ENCODE results near the gene TUBB6.

The TUBB6 gene

DNA sequence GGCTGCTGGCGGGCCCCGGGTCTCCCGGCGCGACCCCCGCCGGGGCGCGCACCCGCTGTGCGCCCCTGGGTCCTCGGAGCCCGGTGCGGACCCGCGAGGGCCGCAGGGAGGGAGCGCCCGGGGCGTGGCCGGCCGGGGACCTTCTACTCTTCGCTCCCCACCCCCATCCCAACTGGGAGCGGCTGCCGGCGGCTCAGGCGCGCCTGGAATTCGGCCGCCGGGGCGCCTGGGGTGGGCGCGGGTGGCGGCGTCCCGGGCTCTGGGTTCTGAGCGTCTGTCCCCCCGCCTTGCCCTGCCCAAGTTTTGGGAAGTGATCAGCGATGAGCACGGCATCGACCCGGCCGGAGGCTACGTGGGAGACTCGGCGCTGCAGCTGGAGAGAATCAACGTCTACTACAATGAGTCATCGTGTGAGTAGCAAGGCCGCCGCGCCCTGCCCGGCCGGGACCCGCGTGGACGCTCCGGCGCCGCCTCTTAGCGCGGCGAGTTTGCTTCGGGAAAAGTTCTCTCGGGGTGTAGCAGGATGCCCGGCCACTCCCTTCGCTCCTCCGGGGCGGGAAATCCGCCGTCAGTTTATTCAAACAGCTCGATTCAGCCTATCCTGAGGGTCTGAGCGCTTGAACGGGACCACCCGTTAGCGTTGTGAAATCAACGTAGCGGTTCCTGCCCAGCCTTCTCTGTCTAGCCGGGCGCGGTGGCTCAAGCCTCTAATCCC lies 502 bp downstream of the TUBB6 start:
- TF ChIP-seq FOXK2 (IDR thresholded peaks at IDR 0.05) (no peak), FOXM1 (IDR thresholded peaks at IDR 0.05; ENCODE audit: borderline replicate concordance) (no peak), NFRKB (IDR thresholded peaks at IDR 0.05) (no peak), ARNT (IDR thresholded peaks at IDR 0.05) (no peak), ELF4 (IDR thresholded peaks at IDR 0.05) (no peak), SUZ12 (IDR thresholded peaks at IDR 0.05) (no peak), LEF1 (IDR thresholded peaks at IDR 0.05; ENCODE audit: borderline replicate concordance) (no peak; the same call in 1 of the 2 replicates), L3MBTL2 (conservative IDR thresholded peaks at IDR 0.05) (no peak; the same call in 1 of the 2 replicates), BHLHE40 (IDR thresholded peaks at IDR 0.05; ENCODE audit: borderline replicate concordance) (no peak), SP1 (IDR thresholded peaks at IDR 0.05) (no peak), ZNF384 (IDR thresholded peaks at IDR 0.05) (no peak), CTBP1 (IDR thresholded peaks at IDR 0.05; ENCODE audit: borderline replicate concordance) (no peak), HDGF (IDR thresholded peaks at IDR 0.05; ENCODE audit: borderline replicate concordance) (no peak), TARDBP (IDR thresholded peaks at IDR 0.05) (no peak)
- TF ChIP-seq, protein P1, sequence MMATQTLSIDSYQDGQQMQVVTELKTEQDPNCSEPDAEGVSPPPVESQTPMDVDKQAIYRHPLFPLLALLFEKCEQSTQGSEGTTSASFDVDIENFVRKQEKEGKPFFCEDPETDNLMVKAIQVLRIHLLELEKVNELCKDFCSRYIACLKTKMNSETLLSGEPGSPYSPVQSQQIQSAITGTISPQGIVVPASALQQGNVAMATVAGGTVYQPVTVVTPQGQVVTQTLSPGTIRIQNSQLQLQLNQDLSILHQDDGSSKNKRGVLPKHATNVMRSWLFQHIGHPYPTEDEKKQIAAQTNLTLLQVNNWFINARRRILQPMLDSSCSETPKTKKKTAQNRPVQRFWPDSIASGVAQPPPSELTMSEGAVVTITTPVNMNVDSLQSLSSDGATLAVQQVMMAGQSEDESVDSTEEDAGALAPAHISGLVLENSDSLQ (IDR thresholded peaks at IDR 0.05) = no peak
- CTCF ChIA-PET = interaction anchor here (0.6 kb wide), 1 partner anchor 20 kb away, joined by 3 read pairs; no protein-coding TSS in a partner anchor
- DNase-seq (ENCODE audit: extremely low spot score) = peak; percentile 47
- POLR2A ChIA-PET = interaction anchor here (0.6 to 2.5 kb wide), 3 partner anchors 9 to 563 kb away, joined by 3 to 9 read pairs (median 4); no protein-coding TSS in a partner anchor

DNA sequence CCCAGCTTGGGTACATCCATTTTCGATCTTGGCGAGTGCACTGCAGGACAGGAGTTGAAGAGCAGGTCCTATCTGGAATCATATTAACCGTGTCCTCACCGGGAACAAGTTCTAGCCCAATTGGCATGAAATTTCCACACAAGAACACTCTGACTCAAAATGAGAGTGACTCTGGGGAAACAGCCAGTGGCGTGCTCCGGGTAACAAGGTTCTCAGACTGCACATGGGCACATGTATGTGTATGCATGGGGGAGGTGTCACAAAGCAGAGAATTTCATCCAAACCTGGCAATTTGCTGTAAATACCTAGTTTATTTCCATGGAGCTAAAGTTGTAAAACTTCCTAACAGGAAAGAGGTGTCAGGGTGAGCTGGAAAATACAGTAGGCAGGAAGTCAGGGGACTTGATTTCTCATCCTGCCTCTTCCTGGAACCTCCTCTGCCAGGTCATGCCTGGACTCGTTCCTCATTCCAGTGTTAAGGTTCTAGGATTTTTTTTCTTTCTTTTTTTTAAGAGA lies 1.7 kb downstream of the TUBB6 start:
- CTCF ChIA-PET = no interaction called here
- DNase-seq (ENCODE audit: extremely low spot score) = no peak
- POLR2A ChIA-PET = interaction anchor here (1.5 kb wide), 1 partner anchor 8 kb away, joined by 4 read pairs; no protein-coding TSS in a partner anchor
- TF ChIP-seq CTBP1 (IDR thresholded peaks at IDR 0.05; ENCODE audit: borderline replicate concordance) = no peak
- TF ChIP-seq LEF1 (IDR thresholded peaks at IDR 0.05; ENCODE audit: borderline replicate concordance) = no peak
- TF ChIP-seq L3MBTL2 (conservative IDR thresholded peaks at IDR 0.05) = no peak
- no peak for TF ChIP-seq FOXK2 (IDR thresholded peaks at IDR 0.05)
- TF ChIP-seq ELF4 (IDR thresholded peaks at IDR 0.05) = no peak
- TF ChIP-seq BHLHE40 (IDR thresholded peaks at IDR 0.05; ENCODE audit: borderline replicate concordance) = no peak
- TF ChIP-seq FOXM1 (IDR thresholded peaks at IDR 0.05; ENCODE audit: borderline replicate concordance) = no peak
- TF ChIP-seq TARDBP (IDR thresholded peaks at IDR 0.05) = no peak
- no peak for TF ChIP-seq ZNF384 (IDR thresholded peaks at IDR 0.05)

DNA sequence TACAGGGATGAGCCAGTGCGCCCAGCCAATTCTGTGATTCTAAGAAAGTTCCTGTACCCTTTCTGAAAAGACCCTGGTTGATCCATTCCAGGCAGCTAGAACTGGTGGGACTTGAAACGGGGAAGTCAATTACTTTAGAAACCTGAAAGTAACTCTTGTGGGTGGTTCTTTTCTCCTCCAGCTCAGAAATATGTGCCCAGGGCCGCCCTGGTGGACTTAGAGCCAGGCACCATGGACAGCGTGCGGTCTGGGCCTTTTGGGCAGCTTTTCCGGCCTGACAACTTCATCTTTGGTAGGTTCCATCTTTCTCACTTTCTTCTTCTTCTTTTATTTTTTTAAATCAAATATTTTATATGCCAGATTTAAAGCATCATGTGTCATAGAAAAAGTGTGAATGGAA lies 2.7 kb downstream of the TUBB6 start:
- TF ChIP-seq ELF4 (IDR thresholded peaks at IDR 0.05) (no peak), FOXK2 (IDR thresholded peaks at IDR 0.05) (no peak), TARDBP (IDR thresholded peaks at IDR 0.05) (no peak), NFRKB (IDR thresholded peaks at IDR 0.05) (no peak), ARNT (IDR thresholded peaks at IDR 0.05) (no peak), BHLHE40 (IDR thresholded peaks at IDR 0.05; ENCODE audit: borderline replicate concordance) (no peak), FOXM1 (IDR thresholded peaks at IDR 0.05; ENCODE audit: borderline replicate concordance) (no peak), HDGF (IDR thresholded peaks at IDR 0.05; ENCODE audit: borderline replicate concordance) (no peak), SP1 (IDR thresholded peaks at IDR 0.05) (no peak), L3MBTL2 (conservative IDR thresholded peaks at IDR 0.05) (no peak)
- POLR2A ChIA-PET = no interaction called here
- CTCF ChIA-PET = no interaction called here
- DNase-seq (ENCODE audit: extremely low spot score) = no peak

DNA sequence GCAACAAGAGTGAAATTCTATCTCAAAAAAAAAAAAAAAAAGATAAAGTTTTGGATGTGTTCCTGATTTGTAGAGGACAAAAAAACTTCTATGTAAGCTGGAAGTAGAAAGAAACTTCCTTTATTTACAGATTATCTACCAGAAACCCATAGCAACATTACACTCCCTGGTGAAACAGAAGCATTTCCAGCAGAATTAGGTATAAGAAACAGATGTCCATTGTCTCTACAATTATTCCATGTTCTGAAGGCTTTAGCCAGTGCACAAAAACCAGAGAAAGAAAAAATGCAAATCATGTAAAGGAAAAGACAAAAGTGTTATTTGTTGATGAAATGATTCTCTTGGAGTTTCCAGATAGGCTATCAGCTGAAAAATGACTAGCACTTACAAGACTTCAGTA lies 4.9 kb downstream of the TUBB6 start:
- CTCF ChIA-PET = interaction anchor here (0.9 kb wide), 1 partner anchor 15 kb away, joined by 3 read pairs; no protein-coding TSS in a partner anchor
- no peak for DNase-seq (ENCODE audit: extremely low spot score)
- POLR2A ChIA-PET = no interaction called here
- TF ChIP-seq ZNF384 (IDR thresholded peaks at IDR 0.05) = no peak
- TF ChIP-seq, protein P1 (IDR thresholded peaks at IDR 0.05) = no peak

DNA sequence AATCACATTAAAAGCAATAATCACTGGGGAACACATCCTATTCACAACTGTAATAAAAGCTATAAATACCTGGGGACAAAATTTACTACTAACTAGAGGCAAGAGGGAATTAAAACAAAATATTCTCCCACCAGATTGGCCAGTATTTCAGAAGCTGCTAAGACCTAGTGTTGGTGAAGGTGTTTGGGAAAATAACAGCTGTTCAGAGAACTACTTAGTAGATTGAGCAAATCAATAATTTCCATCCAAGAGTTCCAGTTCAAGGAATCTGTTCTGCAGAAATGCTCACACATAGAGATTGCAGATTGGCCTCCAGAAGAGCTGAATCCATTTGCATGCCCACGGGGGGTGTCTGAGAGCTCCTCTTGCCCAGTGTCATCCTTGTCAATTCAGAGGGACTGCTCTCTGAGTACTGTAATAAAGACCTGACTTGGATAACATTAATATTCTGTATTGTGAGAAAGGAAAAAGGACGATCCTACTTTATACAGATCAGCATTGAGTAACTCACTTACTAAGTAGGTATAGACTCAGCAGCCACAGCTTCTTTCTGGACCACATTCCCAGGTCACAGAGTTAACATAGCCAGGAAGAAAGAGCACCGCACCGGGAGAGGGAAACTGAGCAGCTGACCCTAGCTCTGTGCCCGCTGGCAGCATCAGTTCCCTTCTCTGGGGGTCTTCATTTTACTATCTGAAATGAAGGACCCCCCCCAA lies 5.6 kb downstream of the TUBB6 start:
- ChIA-PET POLR2A (no interaction called here), CTCF (interaction anchor here (0.9 kb wide), 1 partner anchor 14 kb away, joined by 3 read pairs; no protein-coding TSS in a partner anchor)
- TF ChIP-seq TARDBP (IDR thresholded peaks at IDR 0.05) = no peak
- no peak for TF ChIP-seq ZNF384 (IDR thresholded peaks at IDR 0.05)
- TF ChIP-seq SP1 (IDR thresholded peaks at IDR 0.05) = no peak
- DNase-seq (ENCODE audit: extremely low spot score) = no peak

DNA sequence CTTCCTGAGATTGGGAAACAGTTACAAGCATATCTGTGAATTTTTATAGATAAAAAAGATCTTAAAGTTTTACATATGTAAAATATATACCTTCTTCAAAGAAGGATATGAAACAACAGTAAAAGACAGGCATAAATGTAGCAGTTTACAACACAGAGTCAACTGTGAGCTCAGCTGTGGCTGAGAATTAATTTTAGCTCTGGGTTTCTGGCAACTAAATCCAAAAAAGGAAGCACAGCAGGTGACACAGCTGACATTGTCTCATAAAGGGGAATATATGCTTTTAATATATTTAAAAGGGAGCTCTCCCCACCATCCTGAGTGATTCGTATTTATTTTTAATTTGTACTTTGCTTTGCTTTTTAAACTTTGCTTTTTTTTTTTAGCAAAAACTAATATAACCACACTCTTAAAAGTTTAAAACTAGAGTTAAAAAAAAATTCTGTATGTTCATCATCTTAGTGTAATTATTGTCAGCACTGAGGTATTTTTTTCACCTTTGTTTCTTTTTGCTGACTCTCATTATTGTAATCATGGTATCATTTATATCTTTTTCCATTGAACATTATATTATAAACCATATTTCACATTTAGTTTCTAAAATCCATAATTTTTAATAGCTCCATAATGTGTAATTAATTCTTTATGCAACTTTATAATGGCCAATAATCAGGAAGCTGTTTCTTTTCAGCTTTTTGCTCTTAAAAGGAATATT lies 6.7 kb downstream of the TUBB6 start:
- CTCF ChIA-PET = interaction anchor here (5.4 kb wide), 1 partner anchor 13 kb away, joined by 24 read pairs; no protein-coding TSS in a partner anchor
- TF ChIP-seq FOXM1 (IDR thresholded peaks at IDR 0.05; ENCODE audit: borderline replicate concordance) (no peak), TARDBP (IDR thresholded peaks at IDR 0.05) (no peak), ARNT (IDR thresholded peaks at IDR 0.05) (no peak), LEF1 (IDR thresholded peaks at IDR 0.05; ENCODE audit: borderline replicate concordance) (no peak), FOXK2 (IDR thresholded peaks at IDR 0.05) (no peak), BHLHE40 (IDR thresholded peaks at IDR 0.05; ENCODE audit: borderline replicate concordance) (no peak)
- DNase-seq (ENCODE audit: extremely low spot score) = no peak
- POLR2A ChIA-PET = no interaction called here

All from HEK293T (cell line).